Fibroblast of lung (primary cell): ENCODE data around the gene MAP3K7CL. TPM values are rescaled to one million over a fixed set of nuclear protein-coding genes. Genes with fewer than 3 reads are reported as not detected.
A peak's percentile ranks its signal among the peaks of the same experiment; 100 is the strongest.

Source experiments
- DNase-seq, 2 donors: peaks; one replicate each; pipeline versions ENCODE4 v3.0.0 to v3.0.0-alpha.2; 2010; ENCODE audit warnings: low read depth in 2 of 2
- H2AFZ ChIP-seq: 2 replicates; pipeline ENCODE4 v1.5.1; 2012; ENCODE audit warnings: low read length, control low read depth, inconsistent platforms
- H3K27ac ChIP-seq: 2 replicates; pipeline ENCODE4 v1.5.1; 2011; ENCODE audit warnings: low read length, control low read depth; ENCODE audit not compliant: insufficient read depth
- H3K27me3 ChIP-seq: 2 replicates; pipeline ENCODE4 v1.5.1; 2011; ENCODE audit warnings: mild to moderate bottlenecking, low read length; ENCODE audit not compliant: control insufficient read depth, insufficient read depth
- H3K36me3 ChIP-seq: 2 replicates; pipeline ENCODE4 v1.5.1; 2011; ENCODE audit warnings: low read length; ENCODE audit not compliant: control insufficient read depth, insufficient read depth
- H3K4me1 ChIP-seq: 2 replicates; pipeline ENCODE4 v1.5.1; 2011; ENCODE audit warnings: low read length; ENCODE audit not compliant: control insufficient read depth, insufficient read depth; ENCODE audit errors: extremely low read depth
- H3K4me2 ChIP-seq: 2 replicates; pipeline ENCODE4 v1.5.1; 2011; ENCODE audit warnings: low read length, control low read depth; ENCODE audit not compliant: insufficient read depth; ENCODE audit errors: extremely low read depth
- H3K4me3 ChIP-seq, 4 experiments: fragments of 200-600 bp in 1 of 4; sonication (generic) in 1 of 4; replicated peaks in 1 of 4; 2 replicates each; pipeline ENCODE4 v1.5.1; 2011 to 2016; ENCODE audit warnings: low read length in 4 of 4, low read depth in 3 of 4, mild to moderate bottlenecking in 3 of 4, control low read depth in 2 of 4, inconsistent platforms in 1 of 4, mixed read lengths in 1 of 4; ENCODE audit not compliant: insufficient read depth in 1 of 4; ENCODE audit errors: control extremely low read depth in 1 of 4
- H3K79me2 ChIP-seq: 2 replicates; pipeline ENCODE4 v1.5.1; 2012; ENCODE audit warnings: mild to moderate bottlenecking, low read length, inconsistent platforms; ENCODE audit not compliant: control insufficient read depth, insufficient read depth
- H3K9ac ChIP-seq: 2 replicates; pipeline ENCODE4 v1.5.1; 2011; ENCODE audit warnings: mild to moderate bottlenecking, low read length, control low read depth; ENCODE audit not compliant: insufficient read depth
- H3K9me3 ChIP-seq: 2 replicates; pipeline ENCODE4 v1.5.1; 2012; ENCODE audit warnings: low read depth, low read length; ENCODE audit not compliant: control insufficient read depth, insufficient read depth
- H4K20me1 ChIP-seq: 2 replicates; pipeline ENCODE4 v1.5.1; 2011; ENCODE audit warnings: low read length; ENCODE audit not compliant: control insufficient read depth, insufficient read depth; ENCODE audit errors: extremely low read depth
- EZH2 ChIP-seq: IDR thresholded peaks from 2 replicates; pipeline ENCODE4 v1.5.1; 2012; ENCODE audit warnings: low read length, control low read depth, mild to moderate bottlenecking; ENCODE audit errors: missing control alignments
- polyA plus RNA-seq, 2 donors: library from polyadenylated mRNA; depleted of rRNA in 1 of 2; stranded (reverse) in 1 of 2; unstranded in 1 of 2; fragments of >200 nt; gene quantifications; 2 replicates each; pipeline ENCODE4 v1.2.1, GENCODE V29; 2011 to 2012; ENCODE audit warnings: missing spikeins in 1 of 2
- total RNA-seq: library from RNA; depleted of rRNA; stranded (reverse); fragments of >200 nt; gene quantifications from 2 replicates; pipeline ENCODE4 v1.2.1, GENCODE V29; 2014
- TF ChIP-seq, protein P1 (sequence below), 2 donors: IDR thresholded peaks in 1 of 2; conservative IDR thresholded peaks in 1 of 2; 1 replicate in 1 of 2; 2 replicates in 1 of 2; pipeline ENCODE4 v1.5.1; 2011 to 2012; ENCODE audit warnings: low read length in 2 of 2, control low read depth in 1 of 2, inconsistent platforms in 1 of 2, low read depth in 1 of 2, mild to moderate bottlenecking in 1 of 2

Gene MAP3K7CL
- total and polyA plus RNA-seq, 2 donors (not counting 1 experiment from before 2014, with no cell fraction given) = 58.3 to 176 TPM

- Histone ChIP-seq H3K4me2 (no peak overlapping the region), H3K27ac (no peak overlapping the region), H3K4me1 (peaks cover 7% of the 10 kb centered on the region), H3K9ac (no peak overlapping the region), H3K36me3 (no peaks in the 10 kb centered on the region), H3K9me3 (no peaks in the 10 kb centered on the region), H3K4me3 (no peak overlapping the region), H4K20me1 (no peaks in the 10 kb centered on the region), H2AFZ (no peak overlapping the region), H3K27me3 (no peaks in the 10 kb centered on the region), H3K79me2 (no peaks in the 10 kb centered on the region)
- TF ChIP-seq, protein P1, sequence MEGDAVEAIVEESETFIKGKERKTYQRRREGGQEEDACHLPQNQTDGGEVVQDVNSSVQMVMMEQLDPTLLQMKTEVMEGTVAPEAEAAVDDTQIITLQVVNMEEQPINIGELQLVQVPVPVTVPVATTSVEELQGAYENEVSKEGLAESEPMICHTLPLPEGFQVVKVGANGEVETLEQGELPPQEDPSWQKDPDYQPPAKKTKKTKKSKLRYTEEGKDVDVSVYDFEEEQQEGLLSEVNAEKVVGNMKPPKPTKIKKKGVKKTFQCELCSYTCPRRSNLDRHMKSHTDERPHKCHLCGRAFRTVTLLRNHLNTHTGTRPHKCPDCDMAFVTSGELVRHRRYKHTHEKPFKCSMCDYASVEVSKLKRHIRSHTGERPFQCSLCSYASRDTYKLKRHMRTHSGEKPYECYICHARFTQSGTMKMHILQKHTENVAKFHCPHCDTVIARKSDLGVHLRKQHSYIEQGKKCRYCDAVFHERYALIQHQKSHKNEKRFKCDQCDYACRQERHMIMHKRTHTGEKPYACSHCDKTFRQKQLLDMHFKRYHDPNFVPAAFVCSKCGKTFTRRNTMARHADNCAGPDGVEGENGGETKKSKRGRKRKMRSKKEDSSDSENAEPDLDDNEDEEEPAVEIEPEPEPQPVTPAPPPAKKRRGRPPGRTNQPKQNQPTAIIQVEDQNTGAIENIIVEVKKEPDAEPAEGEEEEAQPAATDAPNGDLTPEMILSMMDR (conservative IDR thresholded peaks at IDR 0.05 in 1 of 2, IDR thresholded peaks at IDR 0.05 in 1 of 2; ENCODE audit: low read depth in 1 of 2, low read length in 2 of 2) = no peak
- TF ChIP-seq EZH2 = no peak
- DNase-seq = no peak
These were observed 76.8 kb downstream of the MAP3K7CL start for GRCh38 chr21:29207201-29207600.

DNA sequence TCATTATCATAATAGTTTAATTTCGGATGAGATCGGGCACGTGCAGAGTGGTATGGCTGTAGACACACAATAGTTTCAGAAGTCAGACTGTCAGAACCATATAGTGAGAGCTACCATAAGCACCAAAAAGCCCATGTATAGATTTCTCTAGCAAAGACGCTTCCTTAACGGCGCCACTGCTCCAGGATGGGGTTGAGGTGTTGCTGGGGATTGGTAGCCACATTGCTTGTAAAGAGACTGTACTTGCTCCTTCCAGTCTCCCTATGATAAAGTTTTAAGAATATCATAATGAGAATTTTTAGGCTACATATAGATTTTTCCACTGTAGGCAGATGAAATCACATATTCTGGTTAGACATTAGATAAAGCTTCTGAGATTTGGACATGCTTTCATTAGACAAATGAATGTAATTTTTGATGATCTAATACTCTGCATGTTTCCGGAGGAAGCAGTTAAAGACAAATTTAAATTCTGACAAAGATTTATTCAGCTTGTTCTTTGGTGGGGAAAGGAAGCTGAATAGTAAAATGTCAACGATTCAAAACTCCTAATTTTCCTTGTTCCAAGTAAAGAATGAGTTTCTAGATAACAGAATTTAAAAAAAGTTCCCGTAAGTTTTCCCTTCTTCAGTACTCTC lies 77.7 kb downstream of the MAP3K7CL start:
- TF ChIP-seq EZH2 = no peak
- TF ChIP-seq, protein P1 (conservative IDR thresholded peaks at IDR 0.05 in 1 of 2, IDR thresholded peaks at IDR 0.05 in 1 of 2; ENCODE audit: low read depth in 1 of 2, low read length in 2 of 2) = no peak
- H3K9ac ChIP-seq = no peak overlapping the region
- peaks cover 7% of the 10 kb centered on the region for H3K4me1 ChIP-seq
- no peak for DNase-seq
- no peaks in the 10 kb centered on the region for H3K27me3 ChIP-seq
- peak overlapping the region; percentile 33 for H3K27ac ChIP-seq
- peak overlapping the region; percentile 17 for H3K4me2 ChIP-seq
- H3K4me3 ChIP-seq = no peak overlapping the region
- H4K20me1 ChIP-seq = no peaks in the 10 kb centered on the region
- H3K79me2 ChIP-seq = no peaks in the 10 kb centered on the region
- H2AFZ ChIP-seq = no peak overlapping the region
- no peaks in the 10 kb centered on the region for H3K9me3 ChIP-seq
- no peaks in the 10 kb centered on the region for H3K36me3 ChIP-seq

GRCh38 chr21:29208682-29209059 lies 78.2 kb downstream of the MAP3K7CL start:
- Histone ChIP-seq H3K9me3 (no peaks in the 10 kb centered on the region), H2AFZ (no peak overlapping the region), H3K27ac (peak overlapping the region; percentile 65), H3K36me3 (no peaks in the 10 kb centered on the region), H3K27me3 (no peaks in the 10 kb centered on the region), H4K20me1 (no peaks in the 10 kb centered on the region), H3K4me1 (peaks cover 7% of the 10 kb centered on the region), H3K9ac (no peak overlapping the region), H3K4me2 (peak overlapping the region; percentile 69), H3K4me3 (no peak overlapping the region), H3K79me2 (no peaks in the 10 kb centered on the region)
- TF ChIP-seq, protein P1 (conservative IDR thresholded peaks at IDR 0.05 in 1 of 2, IDR thresholded peaks at IDR 0.05 in 1 of 2; ENCODE audit: low read depth in 1 of 2, low read length in 2 of 2) = no peak
- no peak for TF ChIP-seq EZH2
- DNase-seq = peak; percentile 84 to 96
